HEK293 (cell line): Measurements from ENCODE around the gene RNF123.

Source experiments
- BCL6B ChIP-seq: fragments of 450-650 bp; formaldehyde crosslinking; IDR thresholded peaks from 2 replicates; pipeline ENCODE4 v1.5.1; 2017; ENCODE audit warnings: missing biosample characterization, missing genetic modification characterization
- CTCF ChIP-seq: fragments of 450-650 bp; formaldehyde crosslinking; IDR thresholded peaks from 2 replicates; pipeline ENCODE4 v1.5.1; 2016; ENCODE audit warnings: missing biosample characterization, missing genetic modification characterization
- KLF1 ChIP-seq: fragments of 450-650 bp; formaldehyde crosslinking; IDR thresholded peaks from 2 replicates; pipeline ENCODE4 v1.5.1; 2016; ENCODE audit warnings: missing biosample characterization, missing genetic modification characterization
- KLF9 ChIP-seq: fragments of 450-650 bp; formaldehyde crosslinking; IDR thresholded peaks from 2 replicates; pipeline ENCODE4 v1.5.1; 2016; ENCODE audit warnings: missing biosample characterization, missing genetic modification characterization, low read depth
- RBAK ChIP-seq: fragments of 450-650 bp; formaldehyde crosslinking; IDR thresholded peaks from 2 replicates; pipeline ENCODE4 v1.5.1; 2016; ENCODE audit warnings: missing biosample characterization, missing genetic modification characterization
- SP7 ChIP-seq: fragments of 450-650 bp; formaldehyde crosslinking; IDR thresholded peaks from 2 replicates; pipeline ENCODE4 v1.5.1; 2016; ENCODE audit warnings: missing biosample characterization, missing genetic modification characterization
- TSHZ1 ChIP-seq: fragments of 450-650 bp; formaldehyde crosslinking; IDR thresholded peaks from 2 replicates; pipeline ENCODE4 v1.5.1; 2016; ENCODE audit warnings: missing biosample characterization, missing genetic modification characterization, borderline replicate concordance
- ZBTB17 ChIP-seq: fragments of 450-650 bp; formaldehyde crosslinking; IDR thresholded peaks from 2 replicates; pipeline ENCODE4 v1.5.1; 2016; ENCODE audit warnings: missing biosample characterization, missing genetic modification characterization
- ZNF174 ChIP-seq: fragments of 450-650 bp; formaldehyde crosslinking; IDR thresholded peaks from 2 replicates; pipeline ENCODE4 v1.5.0; 2017; ENCODE audit warnings: missing biosample characterization, mild to moderate bottlenecking, missing genetic modification characterization
- ZNF214 ChIP-seq: fragments of 450-650 bp; formaldehyde crosslinking; IDR thresholded peaks from 2 replicates; pipeline ENCODE4 v1.5.1; 2017; ENCODE audit warnings: missing biosample characterization, mild to moderate bottlenecking, missing genetic modification characterization, borderline replicate concordance
- ZNF274 ChIP-seq, 2 experiments: fragments of 200-500 bp in 1 of 2; fragments of 450-650 bp in 1 of 2; sonication (Bioruptor generic) in 1 of 2; formaldehyde crosslinking in 1 of 2; IDR thresholded peaks; 2 replicates each; pipeline versions ENCODE4 v1.5.1 to v1.6.1; 2014 to 2016; ENCODE audit warnings: borderline replicate concordance in 1 of 2, inconsistent platforms in 1 of 2, low read length in 1 of 2, missing biosample characterization in 1 of 2, missing genetic modification characterization in 1 of 2
- ZNF473 ChIP-seq: fragments of 450-650 bp; formaldehyde crosslinking; IDR thresholded peaks from 2 replicates; pipeline ENCODE4 v1.5.1; 2017; ENCODE audit warnings: missing biosample characterization, missing genetic modification characterization
- ZNF514 ChIP-seq: fragments of 450-650 bp; formaldehyde crosslinking; IDR thresholded peaks from 2 replicates; pipeline ENCODE4 v1.5.1; 2016; ENCODE audit warnings: missing biosample characterization, missing genetic modification characterization
- ZNF548 ChIP-seq: fragments of 450-650 bp; formaldehyde crosslinking; IDR thresholded peaks from 2 replicates; pipeline ENCODE4 v1.5.1; 2016; ENCODE audit warnings: missing biosample characterization, missing genetic modification characterization
- ZNF600 ChIP-seq: fragments of 450-650 bp; formaldehyde crosslinking; IDR thresholded peaks from 2 replicates; pipeline ENCODE4 v1.5.1; 2016; ENCODE audit warnings: missing biosample characterization, missing genetic modification characterization
- ZNF626 ChIP-seq: fragments of 450-650 bp; sonication (Bioruptor Pico); formaldehyde crosslinking; IDR thresholded peaks from 2 replicates; pipeline ENCODE4 v1.5.1; 2018; ENCODE audit warnings: missing biosample characterization, missing genetic modification characterization, inconsistent platforms
- ZNF660 ChIP-seq: fragments of 450-650 bp; IDR thresholded peaks from 2 replicates; pipeline ENCODE4 v1.5.1; 2018; ENCODE audit warnings: missing biosample characterization, mild to moderate bottlenecking, missing genetic modification characterization
- ZSCAN5A ChIP-seq: fragments of 450-650 bp; formaldehyde crosslinking; IDR thresholded peaks from 2 replicates; pipeline ENCODE4 v1.5.1; 2016; ENCODE audit warnings: missing biosample characterization, missing genetic modification characterization
- TF ChIP-seq, protein P1 (sequence below): fragments of 450-650 bp; formaldehyde crosslinking; IDR thresholded peaks from 2 replicates; pipeline ENCODE4 v1.5.1; 2016; ENCODE audit warnings: missing biosample characterization, missing genetic modification characterization
- TF ChIP-seq, protein P2 (sequence below): fragments of 450-650 bp; formaldehyde crosslinking; IDR thresholded peaks from 2 replicates; pipeline ENCODE4 v1.5.1; 2016; ENCODE audit warnings: missing biosample characterization, missing genetic modification characterization, low read depth
- TF ChIP-seq, protein P3 (sequence below): fragments of 450-650 bp; formaldehyde crosslinking; IDR thresholded peaks from 2 replicates; pipeline ENCODE4 v1.5.1; 2016; ENCODE audit warnings: missing biosample characterization, missing genetic modification characterization
- TF ChIP-seq, protein P4 (sequence below): fragments of 450-650 bp; formaldehyde crosslinking; IDR thresholded peaks from 2 replicates; pipeline ENCODE4 v1.5.1; 2016; ENCODE audit warnings: missing biosample characterization, missing genetic modification characterization, borderline replicate concordance

RNF123 gene

GRCh38 chr3:49723628-49724551, 34.5 kb downstream of the RNF123 start, which contains the start of gene GMPPB (continued):
- TF ChIP-seq TSHZ1 (tag by site-specific recombination) = no peak
- TF ChIP-seq, protein P1, sequence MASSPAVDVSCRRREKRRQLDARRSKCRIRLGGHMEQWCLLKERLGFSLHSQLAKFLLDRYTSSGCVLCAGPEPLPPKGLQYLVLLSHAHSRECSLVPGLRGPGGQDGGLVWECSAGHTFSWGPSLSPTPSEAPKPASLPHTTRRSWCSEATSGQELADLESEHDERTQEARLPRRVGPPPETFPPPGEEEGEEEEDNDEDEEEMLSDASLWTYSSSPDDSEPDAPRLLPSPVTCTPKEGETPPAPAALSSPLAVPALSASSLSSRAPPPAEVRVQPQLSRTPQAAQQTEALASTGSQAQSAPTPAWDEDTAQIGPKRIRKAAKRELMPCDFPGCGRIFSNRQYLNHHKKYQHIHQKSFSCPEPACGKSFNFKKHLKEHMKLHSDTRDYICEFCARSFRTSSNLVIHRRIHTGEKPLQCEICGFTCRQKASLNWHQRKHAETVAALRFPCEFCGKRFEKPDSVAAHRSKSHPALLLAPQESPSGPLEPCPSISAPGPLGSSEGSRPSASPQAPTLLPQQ (tag by site-specific recombination) = peak; percentile 11; the same call in 1 of the 2 replicates
- TF ChIP-seq ZNF548 (tag by site-specific recombination) = no peak
- no peak for TF ChIP-seq ZNF626
- TF ChIP-seq, protein P2, sequence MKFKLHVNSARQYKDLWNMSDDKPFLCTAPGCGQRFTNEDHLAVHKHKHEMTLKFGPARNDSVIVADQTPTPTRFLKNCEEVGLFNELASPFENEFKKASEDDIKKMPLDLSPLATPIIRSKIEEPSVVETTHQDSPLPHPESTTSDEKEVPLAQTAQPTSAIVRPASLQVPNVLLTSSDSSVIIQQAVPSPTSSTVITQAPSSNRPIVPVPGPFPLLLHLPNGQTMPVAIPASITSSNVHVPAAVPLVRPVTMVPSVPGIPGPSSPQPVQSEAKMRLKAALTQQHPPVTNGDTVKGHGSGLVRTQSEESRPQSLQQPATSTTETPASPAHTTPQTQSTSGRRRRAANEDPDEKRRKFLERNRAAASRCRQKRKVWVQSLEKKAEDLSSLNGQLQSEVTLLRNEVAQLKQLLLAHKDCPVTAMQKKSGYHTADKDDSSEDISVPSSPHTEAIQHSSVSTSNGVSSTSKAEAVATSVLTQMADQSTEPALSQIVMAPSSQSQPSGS = no peak
- TF ChIP-seq ZNF274 (IDR thresholded peaks at IDR 0.05; ENCODE audit: low read length) = no peak
- no peak for TF ChIP-seq ZNF274 (tag by site-specific recombination; IDR thresholded peaks at IDR 0.05; ENCODE audit: borderline replicate concordance)
- no peak for TF ChIP-seq ZNF473 (tag by site-specific recombination)
- TF ChIP-seq, protein P3, sequence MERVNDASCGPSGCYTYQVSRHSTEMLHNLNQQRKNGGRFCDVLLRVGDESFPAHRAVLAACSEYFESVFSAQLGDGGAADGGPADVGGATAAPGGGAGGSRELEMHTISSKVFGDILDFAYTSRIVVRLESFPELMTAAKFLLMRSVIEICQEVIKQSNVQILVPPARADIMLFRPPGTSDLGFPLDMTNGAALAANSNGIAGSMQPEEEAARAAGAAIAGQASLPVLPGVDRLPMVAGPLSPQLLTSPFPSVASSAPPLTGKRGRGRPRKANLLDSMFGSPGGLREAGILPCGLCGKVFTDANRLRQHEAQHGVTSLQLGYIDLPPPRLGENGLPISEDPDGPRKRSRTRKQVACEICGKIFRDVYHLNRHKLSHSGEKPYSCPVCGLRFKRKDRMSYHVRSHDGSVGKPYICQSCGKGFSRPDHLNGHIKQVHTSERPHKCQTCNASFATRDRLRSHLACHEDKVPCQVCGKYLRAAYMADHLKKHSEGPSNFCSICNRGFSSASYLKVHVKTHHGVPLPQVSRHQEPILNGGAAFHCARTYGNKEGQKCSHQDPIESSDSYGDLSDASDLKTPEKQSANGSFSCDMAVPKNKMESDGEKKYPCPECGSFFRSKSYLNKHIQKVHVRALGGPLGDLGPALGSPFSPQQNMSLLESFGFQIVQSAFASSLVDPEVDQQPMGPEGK = peak; percentile 48
- TF ChIP-seq ZNF600 (tag by site-specific recombination) = peak; percentile 75
- TF ChIP-seq ZNF174 = no peak
- no peak for TF ChIP-seq RBAK (tag by site-specific recombination)
- TF ChIP-seq KLF9 = peak; percentile 61; the same call in 1 of the 2 replicates
- no peak for TF ChIP-seq BCL6B
- TF ChIP-seq ZNF660 (tag by site-specific recombination) = 0 out of 2 replicates have a peak, but pooled peaks have one; percentile 9
- TF ChIP-seq ZNF214 (tag by site-specific recombination) = no peak
- TF ChIP-seq ZNF514 (tag by site-specific recombination) = no peak
- TF ChIP-seq ZSCAN5A (tag by site-specific recombination) = no peak
- TF ChIP-seq SP7 (tag by site-specific recombination) = peak; percentile 20; the same call in 1 of the 2 replicates
- peak; percentile 23; the same call in 1 of the 2 replicates for TF ChIP-seq CTCF (tag by site-specific recombination)
- TF ChIP-seq ZBTB17 (tag by site-specific recombination) = peak; percentile 53; the same call in 1 of the 2 replicates
- TF ChIP-seq, protein P4, sequence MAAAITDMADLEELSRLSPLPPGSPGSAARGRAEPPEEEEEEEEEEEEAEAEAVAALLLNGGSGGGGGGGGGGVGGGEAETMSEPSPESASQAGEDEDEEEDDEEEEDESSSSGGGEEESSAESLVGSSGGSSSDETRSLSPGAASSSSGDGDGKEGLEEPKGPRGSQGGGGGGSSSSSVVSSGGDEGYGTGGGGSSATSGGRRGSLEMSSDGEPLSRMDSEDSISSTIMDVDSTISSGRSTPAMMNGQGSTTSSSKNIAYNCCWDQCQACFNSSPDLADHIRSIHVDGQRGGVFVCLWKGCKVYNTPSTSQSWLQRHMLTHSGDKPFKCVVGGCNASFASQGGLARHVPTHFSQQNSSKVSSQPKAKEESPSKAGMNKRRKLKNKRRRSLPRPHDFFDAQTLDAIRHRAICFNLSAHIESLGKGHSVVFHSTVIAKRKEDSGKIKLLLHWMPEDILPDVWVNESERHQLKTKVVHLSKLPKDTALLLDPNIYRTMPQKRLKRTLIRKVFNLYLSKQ (tag by site-specific recombination) = no peak
- TF ChIP-seq KLF1 (tag by site-specific recombination) = peak; percentile 41; the same call in 1 of the 2 replicates
